K562 (cell line): ENCODE measurements around the gene FTO. TPM values are rescaled to one million over a fixed set of nuclear protein-coding genes. Genes with fewer than 3 reads are reported as not detected.

Experiments
- ATAC-seq: fragments of 200-7000 bp; cut with Tn5 transposase; 3 replicates; pipeline ENCODE4 v1.9.1; 2020; ENCODE audit warnings: moderate library complexity
- BruUV-seq: library from RNA; stranded (reverse); fragments of 400-500 nt; replicated peaks from 2 replicates; lab custom pipeline; 2021; lab: Mats Ljungman, UMichigan
- CTCF ChIA-PET: fragments of 300-600 bp; formaldehyde crosslinking; extraction: SDS; loops from one replicate; lab custom pipeline; 2021; ENCODE audit warnings: low intra/inter-chr PET ratio; lab: Yijun Ruan, JAX
- POLR2A ChIA-PET: fragments of 300-600, 350-650 bp; sonication (Branson Sonifier 250); formaldehyde crosslinking; extraction: SDS; loops from one replicate; lab custom pipeline; 2021; ENCODE audit warnings: antibody characterized with exemption, inconsistent platforms; lab: Yijun Ruan, JAX
- DNase-seq, 4 experiments: peaks; one replicate each; pipeline versions ENCODE4 v3.0.0 to v3.0.0-alpha.2; 2011 to 2018; ENCODE audit warnings: low spot score in 3 of 4, mixed read lengths in 3 of 4; ENCODE audit errors: extremely low read depth in 1 of 4
- FAIRE-seq: peaks from 2 replicates; lab custom pipeline; 2011; peaks lifted over from hg19 to GRCh38; lab: Jason Lieb, UNC
- H2AFZ ChIP-seq: 2 replicates; pipeline ENCODE4 v1.6.0; 2011; ENCODE audit warnings: low read depth, low read length, control low read depth, inconsistent platforms
- H3K27ac ChIP-seq: fragments of 200-600 bp; 3 replicates; pipeline ENCODE4 v1.8.0; 2011; ENCODE audit warnings: low read depth, mild to moderate bottlenecking, control low read depth, inconsistent platforms, low read length, moderate library complexity, mixed read lengths; ENCODE audit errors: extremely low read depth
- H3K27me3 ChIP-seq, 2 experiments: fragments of 300-600 bp in 1 of 2; 2 replicates in 1 of 2; 3 replicates in 1 of 2; pipeline versions ENCODE4 v1.6.0 to v1.8.0; 2011; ENCODE audit warnings: inconsistent platforms in 2 of 2, low read length in 2 of 2, mild to moderate bottlenecking in 1 of 2, mixed read lengths in 1 of 2, moderate library complexity in 1 of 2; ENCODE audit not compliant: control insufficient read depth in 2 of 2, insufficient read depth in 2 of 2
- H3K36me3 ChIP-seq: fragments of 300-600 bp; 3 replicates; pipeline ENCODE4 v1.8.0; 2011; ENCODE audit warnings: mild to moderate bottlenecking, low read length, inconsistent platforms; ENCODE audit not compliant: control insufficient read depth, insufficient read depth
- H3K4me1 ChIP-seq, 2 experiments: fragments of 200-600 bp in 1 of 2; replicated peaks in 1 of 2; 2 replicates in 1 of 2; 3 replicates in 1 of 2; pipeline versions ENCODE4 v1.5.1 to v1.8.0; 2011; ENCODE audit warnings: inconsistent platforms in 2 of 2, low read length in 2 of 2, mild to moderate bottlenecking in 1 of 2, mixed read lengths in 1 of 2, moderate library complexity in 1 of 2; ENCODE audit not compliant: control insufficient read depth in 2 of 2, insufficient read depth in 2 of 2
- H3K4me2 ChIP-seq: 2 replicates; pipeline ENCODE4 v1.6.1; 2011; ENCODE audit warnings: low read length, control low read depth, inconsistent platforms, mixed read lengths; ENCODE audit not compliant: insufficient read depth
- H3K4me3 ChIP-seq: fragments of 200-600 bp; sonication (generic), shearing (Covaris generic); 2 replicates; pipeline ENCODE4 v1.5.1; 2016; ENCODE audit warnings: control low read depth, inconsistent platforms
- H3K79me2 ChIP-seq: fragments of 200-600 bp; 3 replicates; pipeline ENCODE4 v1.8.0; 2011; ENCODE audit warnings: low read length, inconsistent platforms; ENCODE audit not compliant: control insufficient read depth, insufficient read depth
- H3K9ac ChIP-seq, 2 experiments: 2 replicates each; pipeline versions ENCODE4 v1.6.0 to v1.6.1; 2011; ENCODE audit warnings: low read depth in 2 of 2, low read length in 2 of 2, control low read depth in 1 of 2, inconsistent platforms in 1 of 2, mild to moderate bottlenecking in 1 of 2, mixed read lengths in 1 of 2; ENCODE audit not compliant: insufficient read depth in 1 of 2
- H3K9me1 ChIP-seq: one replicate; pipeline ENCODE4 v1.6.0; 2011; ENCODE audit warnings: inconsistent platforms, mild to moderate bottlenecking, low read length, moderate library complexity; ENCODE audit not compliant: control insufficient read depth, insufficient read depth
- H3K9me3 ChIP-seq: replicated peaks from 2 replicates; pipeline ENCODE4 v1.5.1; 2011; ENCODE audit warnings: low read depth, low read length, inconsistent platforms; ENCODE audit not compliant: control insufficient read depth, insufficient read depth
- H4K20me1 ChIP-seq: replicated peaks from 2 replicates; pipeline ENCODE4 v1.6.1; 2011; ENCODE audit warnings: low read length, inconsistent platforms, mixed read lengths; ENCODE audit not compliant: control insufficient read depth, insufficient read depth
- BCOR ChIP-seq: fragments of 450-650 bp; IDR thresholded peaks from 2 replicates; pipeline ENCODE4 v1.6.1; 2016
- E2F1 ChIP-seq: sonication (generic); formaldehyde crosslinking; IDR thresholded peaks from 2 replicates; pipeline ENCODE4 v1.8.1; 2023; ENCODE audit warnings: mild to moderate bottlenecking, missing genetic modification reagents, moderate library complexity
- NR1H2 ChIP-seq: sonication (generic); formaldehyde crosslinking; IDR thresholded peaks from 2 replicates; pipeline ENCODE4 v1.4.0; 2020; ENCODE audit warnings: mild to moderate bottlenecking, missing genetic modification reagents
- PRMT5 ChIP-seq: sonication (generic); formaldehyde crosslinking; IDR thresholded peaks from 2 replicates; pipeline ENCODE4 v1.5.0; 2020; ENCODE audit warnings: missing genetic modification reagents
- XRCC3 ChIP-seq: fragments of 450-650 bp; IDR thresholded peaks from 2 replicates; pipeline ENCODE4 v1.6.1; 2017; ENCODE audit warnings: mild to moderate bottlenecking, moderate library complexity
- ZFX ChIP-seq: sonication (generic); formaldehyde crosslinking; IDR thresholded peaks from 2 replicates; pipeline ENCODE4 v1.8.0; 2022; ENCODE audit warnings: mild to moderate bottlenecking, missing genetic modification reagents, moderate library complexity
- ZNF124 ChIP-seq: sonication (generic); formaldehyde crosslinking; IDR thresholded peaks from 2 replicates; pipeline ENCODE4 v1.8.1; 2022; ENCODE audit warnings: missing genetic modification reagents
- WGBS: fragments of 100-300 bp; shearing (Covaris generic); methylation state at CpG from one replicate; pipeline ENCODE4 v1.1.6; 2016; ENCODE audit warnings: low coverage, mixed read lengths; ENCODE audit not compliant: insufficient coverage; ENCODE audit errors: missing lambda C conversion rate; 5-methylcytosine and 5-hydroxymethylcytosine counted together
- in situ Hi-C: fragments of 300-500 bp; cut with MboI; formaldehyde crosslinking; loops from 4 replicates; pipeline ENCODE4 v1.15.0; 2018; ENCODE audit warnings: inconsistent platforms, mixed read lengths
- intact Hi-C: fragments of 100-400 bp; cut with micrococcal nuclease; formaldehyde crosslinking; loops from 2 replicates; pipeline ENCODE4 v1.14.2; 2022
- polyA plus RNA-seq, 8 experiments: library from polyadenylated mRNA; depleted of rRNA in 4 of 8; stranded (reverse) in 5 of 8; unstranded in 3 of 8; fragments of >200 nt; fragmentation: Nextera tagmentation in 2 of 8; fragmentation: Illumina TruSeq in 1 of 8; extraction: Ambion mirVana in 2 of 8; extraction: Trizol in 1 of 8; gene quantifications; 2 replicates each; pipeline versions ENCODE4 v1.2.1 to v1.2.3, GENCODE V29; 2011 to 2014; ENCODE audit warnings: inconsistent platforms in 1 of 8, missing spikeins in 1 of 8
- total RNA-seq, 7 experiments: library from RNA; depleted of rRNA in 6 of 7; stranded (reverse); fragments of >200 nt in 6 of 7; fragmentation: Illumina TruSeq in 2 of 7; extraction: Trizol in 2 of 7; gene quantifications; 2 replicates each; pipeline versions ENCODE4 v1.2.1 to v1.2.3, GENCODE V29; 2011 to 2021; ENCODE audit warnings: low replicate concordance in 1 of 7

The FTO gene
- total and polyA plus RNA-seq, 9 of the 15 experiments (the other 6 are each of a cell fraction or from before 2014, with no cell fraction given): 11.3 to 27.7 (median 25.5) TPM

GRCh38 chr16:54143934-54144571 is 440.1 kb downstream of the FTO start:
- 1% methylated on average over 12 of the region's 13 CpGs for WGBS
- TF ChIP-seq XRCC3 (no peak), ZNF124 (CRISPR knock-in tag) (no peak), NR1H2 (CRISPR knock-in tag) (no peak), BCOR (no peak), E2F1 (no peak), ZFX (CRISPR knock-in tag) (no peak), PRMT5 (no peak)
- H4K20me1 ChIP-seq: no peaks in the 10 kb centered on the region
- DNase-seq: no peak
- H2AFZ ChIP-seq: no peak overlapping the region
- H3K27me3 ChIP-seq: peaks cover 8 to 37% of the 10 kb centered on the region in 2 experiments; a peak in 4 of 5 replicates
- ATAC-seq: no peak
- ChIA-PET POLR2A (no interaction called here), CTCF (no interaction called here)
- in situ Hi-C loops (no loop called here), intact Hi-C loops (no loop called here)
- no peak overlapping the region for H3K4me2 ChIP-seq
- no peaks in the 10 kb centered on the region for H3K36me3 ChIP-seq
- H3K9ac ChIP-seq: no peak overlapping the region
- H3K9me1 ChIP-seq: no peaks in the 10 kb centered on the region
- no peak for FAIRE-seq
- H3K4me3 ChIP-seq: no peak overlapping the region
- no peaks in the 10 kb centered on the region for H3K9me3 ChIP-seq
- no peaks in the 10 kb centered on the region for H3K79me2 ChIP-seq
- BruUV-seq: no TSS peak
- no peak overlapping the region for H3K27ac ChIP-seq
- no peaks in the 10 kb centered on the region for H3K4me1 ChIP-seq
